ENCODE results near the gene MYF5. TPM values are rescaled to one million over a fixed set of nuclear protein-coding genes. Genes with fewer than 3 reads are reported as not detected.

MYF5 gene
- total RNA-seq, 1 experiment from 2014 or later = not detected

GRCh38 chr12:80717856-80718255 lies 1.1 kb downstream of the MYF5 start:
- Histone ChIP-seq H3K27ac (ENCODE audit: insufficient read length, low read depth, low read length) (no peak overlapping the region), H4K20me1 (ENCODE audit: control insufficient read depth, insufficient read depth, insufficient read length) (no peaks in the 10 kb centered on the region), H3K23ac (ENCODE audit: insufficient read length, low read depth, low read length) (no peak overlapping the region), H3K9me3 (ENCODE audit: control insufficient read depth, low read depth, low read length) (no peaks in the 10 kb centered on the region), H3K27me3 (ENCODE audit: insufficient read depth, low read length) (peaks cover 16% of the 10 kb centered on the region; the same call in 1 of the 2 replicates), H3K18ac (ENCODE audit: insufficient read length, low read depth, low read length) (no peak overlapping the region), H3K9ac (ENCODE audit: extremely low read depth, insufficient read length, low read length) (no peak overlapping the region), H3K4me2 (ENCODE audit: insufficient read depth, insufficient read length, low read length) (no peak overlapping the region), H4K8ac (replicated peaks; ENCODE audit: insufficient read length, low read depth, low read length) (no peak overlapping the region), H3K79me1 (ENCODE audit: insufficient read depth, low read depth, low read length, poor library complexity, severe bottlenecking) (no peaks in the 10 kb centered on the region), H2BK20ac (ENCODE audit: low read depth, low read length, poor library complexity, severe bottlenecking) (no peak overlapping the region), H3T11ph (ENCODE audit: low read length) (no peak overlapping the region), H3K23me2 (ENCODE audit: insufficient read length, low read depth, low read length, poor library complexity, severe bottlenecking) (peaks cover 5% of the 10 kb centered on the region), H3K4ac (ENCODE audit: low read depth, low read length) (no peak overlapping the region), H2BK12ac (ENCODE audit: insufficient read length, low read depth, low read length) (no peak overlapping the region), H4K91ac (ENCODE audit: insufficient read length, low read depth, low read length) (no peak overlapping the region), H2BK15ac (ENCODE audit: low read depth, low read length) (no peak overlapping the region), H2AK5ac (ENCODE audit: insufficient read length, low read length) (no peak overlapping the region), H3K79me2 (ENCODE audit: insufficient read depth, low read length) (no peaks in the 10 kb centered on the region), H3K56ac (ENCODE audit: insufficient read length, low read depth, low read length) (no peak overlapping the region), H2BK120ac (ENCODE audit: low read depth, low read length, poor library complexity, severe bottlenecking) (no peak overlapping the region), H3K4me1 (ENCODE audit: insufficient read depth, low read length) (peaks cover 13% of the 10 kb centered on the region), H2BK5ac (ENCODE audit: insufficient read length, low read length) (no peak overlapping the region), H3K14ac (ENCODE audit: insufficient read depth, low read length) (no peak overlapping the region), H2AFZ (ENCODE audit: low read length) (no peak overlapping the region), H4K5ac (ENCODE audit: insufficient read length, low read depth, low read length) (no peak overlapping the region)
- Mint-ChIP-seq H3K4me3 (no peak overlapping the region), H3K4me1 (peaks cover 40 to 41% of the 10 kb centered on the region in 2 experiments), H3K27me3 (ENCODE audit: low read depth) (peaks cover 40% of the 10 kb centered on the region), H3K36me3 (ENCODE audit: insufficient read depth in 1 of 3, low read depth in 3 of 3) (no peaks in the 10 kb centered on the region), H3K27ac (no peak overlapping the region), H3K9me3 (no peaks in the 10 kb centered on the region)
- TF ChIP-seq, protein P1, sequence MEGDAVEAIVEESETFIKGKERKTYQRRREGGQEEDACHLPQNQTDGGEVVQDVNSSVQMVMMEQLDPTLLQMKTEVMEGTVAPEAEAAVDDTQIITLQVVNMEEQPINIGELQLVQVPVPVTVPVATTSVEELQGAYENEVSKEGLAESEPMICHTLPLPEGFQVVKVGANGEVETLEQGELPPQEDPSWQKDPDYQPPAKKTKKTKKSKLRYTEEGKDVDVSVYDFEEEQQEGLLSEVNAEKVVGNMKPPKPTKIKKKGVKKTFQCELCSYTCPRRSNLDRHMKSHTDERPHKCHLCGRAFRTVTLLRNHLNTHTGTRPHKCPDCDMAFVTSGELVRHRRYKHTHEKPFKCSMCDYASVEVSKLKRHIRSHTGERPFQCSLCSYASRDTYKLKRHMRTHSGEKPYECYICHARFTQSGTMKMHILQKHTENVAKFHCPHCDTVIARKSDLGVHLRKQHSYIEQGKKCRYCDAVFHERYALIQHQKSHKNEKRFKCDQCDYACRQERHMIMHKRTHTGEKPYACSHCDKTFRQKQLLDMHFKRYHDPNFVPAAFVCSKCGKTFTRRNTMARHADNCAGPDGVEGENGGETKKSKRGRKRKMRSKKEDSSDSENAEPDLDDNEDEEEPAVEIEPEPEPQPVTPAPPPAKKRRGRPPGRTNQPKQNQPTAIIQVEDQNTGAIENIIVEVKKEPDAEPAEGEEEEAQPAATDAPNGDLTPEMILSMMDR (conservative IDR thresholded peaks at IDR 0.05) = no peak
- no peak for DNase-seq
- no CpG with 5 or more reads among the region's 4 CpGs for WGBS (ENCODE audit: extremely low coverage, insufficient read length, low lambda C conversion rate)

Data from H9 (cell line).